GM19025 (cell line): ENCODE data around the gene MOB3B.

Experiments
- ATAC-seq: cut with Tn5 transposase; IDR thresholded peaks from one replicate; pipeline ENCODE4 v1.9.1; 2021; ENCODE audit warnings: mild to moderate bottlenecking, low read depth, moderate library complexity; ENCODE audit not compliant: unreplicated experiment

The MOB3B gene

GRCh38 chr9:27529316-27530278 lies at the start of gene MOB3B:
Gene MOB3B, minus strand, starts transcription at chr9:27529814. Its CDS starts 74,264 bp downstream, at chr9:27455550.
- peak; percentile 72 for ATAC-seq

- peak; percentile 83 for ATAC-seq
These were observed 44.3 kb upstream of the MOB3B start for GRCh38 chr9:27573634-27574590.

- peak; percentile 66 for ATAC-seq
These were observed 43.5 kb upstream of the MOB3B start, which contains the start of gene C9orf72 for GRCh38 chr9:27572918-27573633. Gene C9orf72, minus strand, starts transcription at chr9:27573481. Its CDS starts 6,361 bp downstream, at chr9:27567120.

- ATAC-seq = peak; percentile 21
These were observed 42.9 kb upstream of the MOB3B start for GRCh38 chr9:27572566-27572917.

GRCh38 chr9:27572061-27572460 lies 42.4 kb upstream of the MOB3B start:
- ATAC-seq = no peak

GRCh38 chr9:27571011-27571410 lies 41.4 kb upstream of the MOB3B start:
- no peak for ATAC-seq

- no peak for ATAC-seq
These were observed 39.8 kb upstream of the MOB3B start for GRCh38 chr9:27569406-27569805.

- ATAC-seq = no peak
These were observed 36.5 kb upstream of the MOB3B start for GRCh38 chr9:27566118-27566517.

GRCh38 chr9:27565696-27566095 lies 36.1 kb upstream of the MOB3B start:
- no peak for ATAC-seq

- ATAC-seq = no peak
These were observed 35.1 kb upstream of the MOB3B start for GRCh38 chr9:27564670-27565069.

GRCh38 chr9:27563738-27564430 lies 34.3 kb upstream of the MOB3B start:
- ATAC-seq = no peak

- ATAC-seq = no peak
These were observed 32.1 kb upstream of the MOB3B start for GRCh38 chr9:27561685-27562084.

- ATAC-seq = no peak
These were observed 30.8 kb upstream of the MOB3B start for GRCh38 chr9:27560457-27560856.

GRCh38 chr9:27558307-27558706 lies 28.7 kb upstream of the MOB3B start:
- ATAC-seq = no peak

- ATAC-seq = no peak
These were observed 26.9 kb upstream of the MOB3B start for GRCh38 chr9:27556470-27556869.

- no peak for ATAC-seq
These were observed 25.1 kb upstream of the MOB3B start for GRCh38 chr9:27554712-27555111.

- ATAC-seq = no peak
These were observed 19.7 kb upstream of the MOB3B start for GRCh38 chr9:27549196-27549755.

- ATAC-seq = no peak
These were observed 18.6 kb upstream of the MOB3B start for GRCh38 chr9:27548055-27548741.

GRCh38 chr9:27545471-27545870 lies 15.9 kb upstream of the MOB3B start:
- ATAC-seq = no peak
